Measurements from ENCODE around the gene RASD2. TPM values are rescaled to one million over a fixed set of nuclear protein-coding genes. Genes with fewer than 3 reads are reported as not detected.

RASD2 gene
- total and polyA plus RNA-seq, 2 experiments from 2014 or later: 0.61 to 1.1 TPM

DNA sequence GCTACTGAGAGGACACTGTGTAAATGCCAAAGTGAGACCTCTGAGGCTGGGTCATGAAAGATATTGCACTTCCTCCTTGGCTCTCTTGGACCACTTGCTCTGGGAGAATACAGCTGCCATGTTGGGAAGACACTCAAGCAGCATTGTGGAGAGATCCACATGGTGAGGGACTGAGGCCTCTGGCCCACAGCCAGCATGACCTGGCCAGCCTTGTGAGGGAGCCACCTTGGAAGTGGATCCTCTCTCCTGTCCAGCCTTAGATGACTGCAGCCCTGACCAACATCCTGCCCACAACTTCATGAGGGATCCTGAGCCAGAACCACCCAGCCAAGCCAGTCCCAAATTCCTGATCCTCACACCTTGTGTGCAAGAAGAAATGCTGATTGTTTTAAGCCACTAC is 46.1 kb downstream of the RASD2 start:
- Histone ChIP-seq H3K4me3 (no peak overlapping the region), H3K9me3 (ENCODE audit: low read depth) (no peaks in the 10 kb centered on the region), H3K27ac (peak overlapping the region; percentile 93), H3K4me1 (ENCODE audit: low read depth) (peaks cover 13% of the 10 kb centered on the region), H3K36me3 (no peaks in the 10 kb centered on the region), H3K27me3 (no peaks in the 10 kb centered on the region)
- TF ChIP-seq, protein P1, sequence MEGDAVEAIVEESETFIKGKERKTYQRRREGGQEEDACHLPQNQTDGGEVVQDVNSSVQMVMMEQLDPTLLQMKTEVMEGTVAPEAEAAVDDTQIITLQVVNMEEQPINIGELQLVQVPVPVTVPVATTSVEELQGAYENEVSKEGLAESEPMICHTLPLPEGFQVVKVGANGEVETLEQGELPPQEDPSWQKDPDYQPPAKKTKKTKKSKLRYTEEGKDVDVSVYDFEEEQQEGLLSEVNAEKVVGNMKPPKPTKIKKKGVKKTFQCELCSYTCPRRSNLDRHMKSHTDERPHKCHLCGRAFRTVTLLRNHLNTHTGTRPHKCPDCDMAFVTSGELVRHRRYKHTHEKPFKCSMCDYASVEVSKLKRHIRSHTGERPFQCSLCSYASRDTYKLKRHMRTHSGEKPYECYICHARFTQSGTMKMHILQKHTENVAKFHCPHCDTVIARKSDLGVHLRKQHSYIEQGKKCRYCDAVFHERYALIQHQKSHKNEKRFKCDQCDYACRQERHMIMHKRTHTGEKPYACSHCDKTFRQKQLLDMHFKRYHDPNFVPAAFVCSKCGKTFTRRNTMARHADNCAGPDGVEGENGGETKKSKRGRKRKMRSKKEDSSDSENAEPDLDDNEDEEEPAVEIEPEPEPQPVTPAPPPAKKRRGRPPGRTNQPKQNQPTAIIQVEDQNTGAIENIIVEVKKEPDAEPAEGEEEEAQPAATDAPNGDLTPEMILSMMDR (IDR thresholded peaks at IDR 0.05; ENCODE audit: low read depth, low read length): no peak
- no peak for DNase-seq (ENCODE audit: low read depth in 1 of 2, low spot score in 1 of 2)

DNA sequence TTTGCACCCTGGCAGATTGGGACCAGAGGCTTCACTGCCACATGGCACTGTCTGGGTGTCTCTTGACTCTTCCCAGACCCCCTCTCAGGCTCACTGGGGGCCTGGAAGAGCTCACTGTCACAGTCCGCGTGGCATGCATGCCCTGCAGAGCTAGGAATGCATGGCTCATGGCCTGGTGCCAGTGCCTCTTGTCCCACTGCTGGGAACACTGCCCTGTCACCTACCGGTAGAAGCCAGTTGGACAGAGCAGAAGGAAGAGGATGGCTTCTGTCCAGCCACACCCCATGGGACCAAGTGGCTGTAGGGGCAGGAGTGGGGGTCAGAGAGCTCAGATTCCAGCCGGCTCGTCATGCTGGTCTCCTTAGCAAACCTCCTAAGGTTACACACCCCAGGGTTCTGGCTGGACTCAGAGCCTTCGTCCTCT is 46.8 kb downstream of the RASD2 start:
- H3K4me1 ChIP-seq (ENCODE audit: low read depth): peaks cover 16% of the 10 kb centered on the region
- no peak overlapping the region for H3K4me3 ChIP-seq
- no peaks in the 10 kb centered on the region for H3K36me3 ChIP-seq
- DNase-seq (ENCODE audit: low read depth in 1 of 2, low spot score in 1 of 2): peak in 1 of 2 donors; percentile 95
- H3K27me3 ChIP-seq: no peaks in the 10 kb centered on the region
- no peaks in the 10 kb centered on the region for H3K9me3 ChIP-seq (ENCODE audit: low read depth)
- TF ChIP-seq, protein P1 (IDR thresholded peaks at IDR 0.05; ENCODE audit: low read depth, low read length): no peak
- H3K27ac ChIP-seq: peak overlapping the region; percentile 93

DNA sequence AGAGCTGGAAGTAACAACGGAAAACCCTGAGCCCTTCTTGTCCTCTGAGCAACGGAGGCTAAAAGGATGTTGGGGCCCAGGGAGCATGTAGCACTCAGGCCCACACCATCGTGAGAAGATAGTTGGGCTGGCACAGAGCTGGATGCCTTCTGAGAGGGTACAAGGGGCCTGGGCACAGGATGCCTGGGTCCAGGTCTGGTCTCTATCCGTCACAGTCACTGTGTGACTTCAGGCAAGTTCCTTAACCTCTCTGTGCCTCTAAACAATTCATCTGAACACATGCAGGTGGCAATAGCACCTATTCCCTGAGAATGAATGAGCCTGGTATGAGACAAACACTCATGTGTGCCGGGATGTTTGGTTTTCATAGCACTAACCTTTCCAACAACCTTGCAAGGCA is 47.3 kb downstream of the RASD2 start:
- Histone ChIP-seq H3K27me3 (no peaks in the 10 kb centered on the region), H3K27ac (peak overlapping the region; percentile 93), H3K9me3 (ENCODE audit: low read depth) (no peaks in the 10 kb centered on the region), H3K4me3 (no peak overlapping the region), H3K36me3 (no peaks in the 10 kb centered on the region), H3K4me1 (ENCODE audit: low read depth) (peaks cover 20% of the 10 kb centered on the region)
- no peak for DNase-seq (ENCODE audit: low read depth in 1 of 2, low spot score in 1 of 2)
- TF ChIP-seq, protein P1 (IDR thresholded peaks at IDR 0.05; ENCODE audit: low read depth, low read length): no peak

DNA sequence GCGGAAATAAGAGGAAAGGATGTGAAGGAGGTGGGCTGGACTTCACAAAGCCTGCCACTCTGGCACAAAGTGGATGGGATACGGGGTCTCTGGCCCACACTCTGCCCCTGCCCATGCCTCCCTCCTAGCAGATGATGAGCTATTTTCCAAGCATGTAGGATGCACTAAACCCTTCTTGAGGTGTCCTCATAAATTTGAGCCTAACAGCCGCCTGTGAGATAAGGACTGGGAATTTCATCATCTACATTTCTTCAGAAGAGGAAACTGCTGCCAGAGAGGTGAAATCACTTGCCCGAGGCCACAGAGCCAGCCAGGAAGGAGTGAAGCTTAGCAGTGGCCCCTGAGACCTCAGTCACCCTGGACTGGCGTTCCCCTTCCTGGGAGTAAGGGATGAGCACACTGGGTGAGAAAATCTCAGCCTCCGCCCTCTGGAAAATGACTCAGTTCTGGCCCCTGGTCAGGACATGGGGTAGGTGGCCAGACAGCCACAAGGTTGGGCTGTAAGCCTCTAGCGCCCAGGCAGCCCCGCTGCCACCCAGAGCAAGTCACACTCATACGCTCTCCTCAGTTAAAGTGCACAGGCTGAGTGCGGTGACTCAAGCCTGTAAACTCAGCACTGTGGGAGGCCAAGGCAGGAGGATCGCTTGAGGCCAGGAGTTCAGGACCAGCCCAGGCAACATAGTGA is 48.6 kb downstream of the RASD2 start:
- H3K9me3 ChIP-seq (ENCODE audit: low read depth): no peaks in the 10 kb centered on the region
- H3K27ac ChIP-seq: peak overlapping the region; percentile 29
- H3K4me1 ChIP-seq (ENCODE audit: low read depth): peaks cover 29% of the 10 kb centered on the region
- H3K27me3 ChIP-seq: no peaks in the 10 kb centered on the region
- peak in 1 of 2 donors; percentile 79 for DNase-seq (ENCODE audit: low read depth in 1 of 2, low spot score in 1 of 2)
- no peak overlapping the region for H3K4me3 ChIP-seq
- H3K36me3 ChIP-seq: no peaks in the 10 kb centered on the region
- TF ChIP-seq, protein P1 (IDR thresholded peaks at IDR 0.05; ENCODE audit: low read depth, low read length): no peak

DNA sequence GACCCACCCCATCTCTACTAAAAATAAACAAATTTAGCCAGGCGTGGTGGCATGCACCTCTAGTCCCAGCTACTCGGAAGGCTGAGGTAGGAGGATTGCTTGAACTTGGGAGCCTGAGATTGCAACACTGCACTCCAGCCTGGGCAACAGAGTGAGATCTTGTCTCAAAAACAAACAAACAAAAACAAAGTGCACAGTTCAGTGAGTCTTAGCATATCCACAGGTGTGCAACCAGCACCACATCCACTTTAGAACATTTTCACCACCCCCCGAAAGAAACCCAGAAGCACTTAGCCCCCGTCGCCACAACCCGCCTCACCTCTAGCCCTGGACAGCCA is 49.1 kb downstream of the RASD2 start:
- TF ChIP-seq, protein P1 (IDR thresholded peaks at IDR 0.05; ENCODE audit: low read depth, low read length): no peak
- H3K4me3 ChIP-seq: no peak overlapping the region
- no peak for DNase-seq (ENCODE audit: low read depth in 1 of 2, low spot score in 1 of 2)
- no peak overlapping the region for H3K27ac ChIP-seq
- no peaks in the 10 kb centered on the region for H3K36me3 ChIP-seq
- no peaks in the 10 kb centered on the region for H3K27me3 ChIP-seq
- no peaks in the 10 kb centered on the region for H3K9me3 ChIP-seq (ENCODE audit: low read depth)
- peaks cover 29% of the 10 kb centered on the region for H3K4me1 ChIP-seq (ENCODE audit: low read depth)

Data from cardiac muscle cell (in vitro differentiated cells and primary cell).